ENCODE data around the gene AKT1S1.

GRCh38 chr19:49849433-49850220, 27.5 kb downstream of the AKT1S1 start:
- TF ChIP-seq CTCF (IDR thresholded peaks at IDR 0.05; ENCODE audit: poor library complexity) (no peak), EZH2 (IDR thresholded peaks at IDR 0.05; ENCODE audit: borderline replicate concordance) (no peak), EZH2phosphoT487 (IDR thresholded peaks at IDR 0.05; ENCODE audit: low read depth, severe bottlenecking, unreplicated experiment) (no peak)
